HCT116 (cell line): ENCODE measurements around the gene CD63.

ENCODE experiments used
- EGR1 ChIP-seq: IDR thresholded peaks from 2 replicates; pipeline ENCODE4 v1.6.1; 2012; ENCODE audit warnings: low read depth
- EZH2 ChIP-seq: fragments of 200-600 bp; sonication (generic); IDR thresholded peaks from 2 replicates; pipeline ENCODE4 v1.6.1; 2017; ENCODE audit warnings: antibody characterized with exemption, mixed run types
- FOSL1 ChIP-seq: IDR thresholded peaks from 2 replicates; pipeline ENCODE4 v1.6.1; 2012; ENCODE audit warnings: low read depth
- JUND ChIP-seq: IDR thresholded peaks from 2 replicates; pipeline ENCODE4 v1.6.1; 2012
- POLR2A ChIP-seq: IDR thresholded peaks from 2 replicates; pipeline ENCODE4 v1.7.0; 2011; ENCODE audit warnings: borderline replicate concordance; ENCODE audit not compliant: insufficient read depth, insufficient read length; ENCODE audit errors: extremely low read depth
- POLR2AphosphoS5 ChIP-seq: IDR thresholded peaks from 2 replicates; pipeline ENCODE4 v1.6.1; 2011; ENCODE audit warnings: mild to moderate bottlenecking, low read depth, low read length, moderate library complexity
- RAD21 ChIP-seq: IDR thresholded peaks from 2 replicates; pipeline ENCODE4 v1.6.1; 2012; ENCODE audit warnings: low read depth, mild to moderate bottlenecking
- SRF ChIP-seq: IDR thresholded peaks from 2 replicates; pipeline ENCODE4 v1.6.1; 2012; ENCODE audit warnings: low read depth
- TCF7L2 ChIP-seq: IDR thresholded peaks from 2 replicates; pipeline ENCODE4 v1.7.0; 2011; ENCODE audit warnings: borderline replicate concordance, inconsistent platforms; ENCODE audit not compliant: insufficient read depth, insufficient read length; ENCODE audit errors: extremely low read depth
- ZNF274 ChIP-seq: fragments of 200-500 bp; sonication (Bioruptor generic); IDR thresholded peaks from 2 replicates; pipeline ENCODE4 v1.6.1; 2014; ENCODE audit warnings: mild to moderate bottlenecking, low read depth, low read length, inconsistent platforms
- TF ChIP-seq, protein P1 (sequence below), 3 experiments: fragments of 200-600 bp in 1 of 3; sonication (generic) in 1 of 3; IDR thresholded peaks in 2 of 3; conservative IDR thresholded peaks in 1 of 3; 2 replicates each; pipeline ENCODE4 v1.5.1; 2012 to 2017; ENCODE audit warnings: low read depth in 2 of 3, low read length in 2 of 3, antibody characterized with exemption in 1 of 3, borderline replicate concordance in 1 of 3, control low read depth in 1 of 3, mild to moderate bottlenecking in 1 of 3, mixed read lengths in 1 of 3, mixed run types in 1 of 3, moderate library complexity in 1 of 3; ENCODE audit not compliant: insufficient read depth in 1 of 3
- TF ChIP-seq, protein P2 (sequence below): IDR thresholded peaks from 2 replicates; pipeline ENCODE4 v1.6.1; 2012
- TF ChIP-seq, protein P3 (sequence below): IDR thresholded peaks from 2 replicates; pipeline ENCODE4 v1.6.1; 2012; ENCODE audit warnings: low read depth
- TF ChIP-seq, protein P4 (sequence below): IDR thresholded peaks from 2 replicates; pipeline ENCODE4 v1.6.1; 2011; ENCODE audit warnings: mild to moderate bottlenecking, low read length, moderate library complexity; ENCODE audit not compliant: insufficient replicate concordance; ENCODE audit errors: extremely low read depth

DNA sequence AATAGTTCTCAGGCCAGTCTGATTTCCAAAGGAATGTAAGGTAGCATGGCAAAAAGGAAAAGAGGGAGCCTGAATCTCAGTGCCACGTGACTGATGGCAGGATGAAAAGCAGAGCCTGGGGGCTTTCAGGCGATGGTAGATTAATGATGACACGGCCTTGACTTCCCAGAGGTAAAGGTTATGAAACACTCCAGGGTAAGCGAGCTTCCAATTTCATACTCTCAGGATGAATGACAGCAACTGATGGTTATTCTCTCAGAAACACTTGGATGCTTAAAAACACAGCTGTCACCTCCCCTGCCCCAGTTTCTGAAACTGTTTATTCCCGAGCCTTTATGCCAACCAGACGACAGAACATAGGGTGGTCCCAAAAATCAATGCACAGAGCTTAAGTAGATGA, 42.9 kb upstream of the CD63 start:
- TF ChIP-seq, protein P1, sequence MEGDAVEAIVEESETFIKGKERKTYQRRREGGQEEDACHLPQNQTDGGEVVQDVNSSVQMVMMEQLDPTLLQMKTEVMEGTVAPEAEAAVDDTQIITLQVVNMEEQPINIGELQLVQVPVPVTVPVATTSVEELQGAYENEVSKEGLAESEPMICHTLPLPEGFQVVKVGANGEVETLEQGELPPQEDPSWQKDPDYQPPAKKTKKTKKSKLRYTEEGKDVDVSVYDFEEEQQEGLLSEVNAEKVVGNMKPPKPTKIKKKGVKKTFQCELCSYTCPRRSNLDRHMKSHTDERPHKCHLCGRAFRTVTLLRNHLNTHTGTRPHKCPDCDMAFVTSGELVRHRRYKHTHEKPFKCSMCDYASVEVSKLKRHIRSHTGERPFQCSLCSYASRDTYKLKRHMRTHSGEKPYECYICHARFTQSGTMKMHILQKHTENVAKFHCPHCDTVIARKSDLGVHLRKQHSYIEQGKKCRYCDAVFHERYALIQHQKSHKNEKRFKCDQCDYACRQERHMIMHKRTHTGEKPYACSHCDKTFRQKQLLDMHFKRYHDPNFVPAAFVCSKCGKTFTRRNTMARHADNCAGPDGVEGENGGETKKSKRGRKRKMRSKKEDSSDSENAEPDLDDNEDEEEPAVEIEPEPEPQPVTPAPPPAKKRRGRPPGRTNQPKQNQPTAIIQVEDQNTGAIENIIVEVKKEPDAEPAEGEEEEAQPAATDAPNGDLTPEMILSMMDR (IDR thresholded peaks at IDR 0.05 in 2 of 3, conservative IDR thresholded peaks at IDR 0.05 in 1 of 3; ENCODE audit: borderline replicate concordance in 1 of 3, insufficient read depth in 1 of 3, low read depth in 2 of 3, low read length in 2 of 3), result no peak
- TF ChIP-seq RAD21, result no peak
- TF ChIP-seq, protein P2, sequence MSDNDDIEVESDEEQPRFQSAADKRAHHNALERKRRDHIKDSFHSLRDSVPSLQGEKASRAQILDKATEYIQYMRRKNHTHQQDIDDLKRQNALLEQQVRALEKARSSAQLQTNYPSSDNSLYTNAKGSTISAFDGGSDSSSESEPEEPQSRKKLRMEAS, result no peak
- no peak for TF ChIP-seq EZH2
- no peak for TF ChIP-seq TCF7L2
- no peak for TF ChIP-seq ZNF274
- TF ChIP-seq POLR2AphosphoS5, result no peak
- TF ChIP-seq, protein P3, sequence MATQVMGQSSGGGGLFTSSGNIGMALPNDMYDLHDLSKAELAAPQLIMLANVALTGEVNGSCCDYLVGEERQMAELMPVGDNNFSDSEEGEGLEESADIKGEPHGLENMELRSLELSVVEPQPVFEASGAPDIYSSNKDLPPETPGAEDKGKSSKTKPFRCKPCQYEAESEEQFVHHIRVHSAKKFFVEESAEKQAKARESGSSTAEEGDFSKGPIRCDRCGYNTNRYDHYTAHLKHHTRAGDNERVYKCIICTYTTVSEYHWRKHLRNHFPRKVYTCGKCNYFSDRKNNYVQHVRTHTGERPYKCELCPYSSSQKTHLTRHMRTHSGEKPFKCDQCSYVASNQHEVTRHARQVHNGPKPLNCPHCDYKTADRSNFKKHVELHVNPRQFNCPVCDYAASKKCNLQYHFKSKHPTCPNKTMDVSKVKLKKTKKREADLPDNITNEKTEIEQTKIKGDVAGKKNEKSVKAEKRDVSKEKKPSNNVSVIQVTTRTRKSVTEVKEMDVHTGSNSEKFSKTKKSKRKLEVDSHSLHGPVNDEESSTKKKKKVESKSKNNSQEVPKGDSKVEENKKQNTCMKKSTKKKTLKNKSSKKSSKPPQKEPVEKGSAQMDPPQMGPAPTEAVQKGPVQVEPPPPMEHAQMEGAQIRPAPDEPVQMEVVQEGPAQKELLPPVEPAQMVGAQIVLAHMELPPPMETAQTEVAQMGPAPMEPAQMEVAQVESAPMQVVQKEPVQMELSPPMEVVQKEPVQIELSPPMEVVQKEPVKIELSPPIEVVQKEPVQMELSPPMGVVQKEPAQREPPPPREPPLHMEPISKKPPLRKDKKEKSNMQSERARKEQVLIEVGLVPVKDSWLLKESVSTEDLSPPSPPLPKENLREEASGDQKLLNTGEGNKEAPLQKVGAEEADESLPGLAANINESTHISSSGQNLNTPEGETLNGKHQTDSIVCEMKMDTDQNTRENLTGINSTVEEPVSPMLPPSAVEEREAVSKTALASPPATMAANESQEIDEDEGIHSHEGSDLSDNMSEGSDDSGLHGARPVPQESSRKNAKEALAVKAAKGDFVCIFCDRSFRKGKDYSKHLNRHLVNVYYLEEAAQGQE, result no peak
- TF ChIP-seq EGR1, result no peak
- no peak for TF ChIP-seq FOSL1
- no peak for TF ChIP-seq POLR2A
- TF ChIP-seq, protein P4, sequence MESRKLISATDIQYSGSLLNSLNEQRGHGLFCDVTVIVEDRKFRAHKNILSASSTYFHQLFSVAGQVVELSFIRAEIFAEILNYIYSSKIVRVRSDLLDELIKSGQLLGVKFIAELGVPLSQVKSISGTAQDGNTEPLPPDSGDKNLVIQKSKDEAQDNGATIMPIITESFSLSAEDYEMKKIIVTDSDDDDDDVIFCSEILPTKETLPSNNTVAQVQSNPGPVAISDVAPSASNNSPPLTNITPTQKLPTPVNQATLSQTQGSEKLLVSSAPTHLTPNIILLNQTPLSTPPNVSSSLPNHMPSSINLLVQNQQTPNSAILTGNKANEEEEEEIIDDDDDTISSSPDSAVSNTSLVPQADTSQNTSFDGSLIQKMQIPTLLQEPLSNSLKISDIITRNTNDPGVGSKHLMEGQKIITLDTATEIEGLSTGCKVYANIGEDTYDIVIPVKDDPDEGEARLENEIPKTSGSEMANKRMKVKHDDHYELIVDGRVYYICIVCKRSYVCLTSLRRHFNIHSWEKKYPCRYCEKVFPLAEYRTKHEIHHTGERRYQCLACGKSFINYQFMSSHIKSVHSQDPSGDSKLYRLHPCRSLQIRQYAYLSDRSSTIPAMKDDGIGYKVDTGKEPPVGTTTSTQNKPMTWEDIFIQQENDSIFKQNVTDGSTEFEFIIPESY, result no peak
- TF ChIP-seq JUND, result no peak
- TF ChIP-seq SRF, result no peak
